MCF 10A (cell line): Measurements from ENCODE around the gene IL31. TPM values are rescaled to one million over a fixed set of nuclear protein-coding genes. Genes with fewer than 3 reads are reported as not detected.

Experiments used
- Bru-seq: library from RNA; stranded (reverse); fragments of 400-500 nt; gene quantifications from one replicate; lab custom pipeline; 2021; lab: Mats Ljungman, UMichigan
- BruChase-seq, 2 experiments: library from RNA; stranded (reverse); fragments of 400-500 nt; gene quantifications; one replicate each; lab custom pipeline; 2021; lab: Mats Ljungman, UMichigan
- BruUV-seq: library from RNA; stranded (reverse); fragments of 400-500 nt; replicated peaks from 2 replicates; lab custom pipeline; 2021; lab: Mats Ljungman, UMichigan
- CTCF ChIA-PET: fragments of 300-600 bp; sonication (Branson Sonifier 250); formaldehyde crosslinking; extraction: SDS; loops from one replicate; lab custom pipeline; 2021; ENCODE audit warnings: antibody characterized with exemption, inconsistent platforms; lab: Yijun Ruan, JAX
- POLR2A ChIA-PET: fragments of 300-600, 350-650 bp; sonication (Branson Sonifier 250); formaldehyde crosslinking; extraction: SDS; loops from one replicate; lab custom pipeline; 2020; ENCODE audit warnings: antibody characterized with exemption, inconsistent platforms; lab: Yijun Ruan, JAX
- DNase-seq: peaks from one replicate; pipeline ENCODE4 v3.0.0-alpha.2; 2018; ENCODE audit not compliant: unreplicated experiment
- H3K27ac Mint-ChIP-seq: one replicate; pipeline ENCODE4 v1.8.0; 2022; ENCODE audit warnings: mild to moderate bottlenecking, low read depth, mixed read lengths; ENCODE audit not compliant: unreplicated experiment
- H3K27me3 Mint-ChIP-seq: one replicate; pipeline ENCODE4 v1.8.0; 2022; ENCODE audit warnings: mixed read lengths; ENCODE audit not compliant: insufficient read depth, unreplicated experiment
- H3K36me3 Mint-ChIP-seq: one replicate; pipeline ENCODE4 v1.8.0; 2022; ENCODE audit warnings: mild to moderate bottlenecking, moderate library complexity, mixed read lengths; ENCODE audit not compliant: insufficient read depth, unreplicated experiment
- H3K4me1 Mint-ChIP-seq: one replicate; pipeline ENCODE4 v1.8.0; 2022; ENCODE audit warnings: mixed read lengths; ENCODE audit not compliant: insufficient read depth, unreplicated experiment
- H3K4me3 Mint-ChIP-seq: one replicate; pipeline ENCODE4 v1.8.0; 2022; ENCODE audit warnings: mild to moderate bottlenecking, moderate library complexity, mixed read lengths; ENCODE audit not compliant: unreplicated experiment
- H3K9me3 Mint-ChIP-seq: one replicate; pipeline ENCODE4 v1.8.0; 2022; ENCODE audit warnings: mixed read lengths; ENCODE audit not compliant: unreplicated experiment
- intact Hi-C: fragments of 100-400 bp; cut with micrococcal nuclease; formaldehyde crosslinking; loops from 2 replicates; pipeline ENCODE4 v1.14.1; 2022
- long read RNA-seq: library from polyadenylated mRNA; stranded (forward); transcript quantifications from one replicate; pipeline ENCODE4 v2.0.0, GENCODE V29; 2022
- total RNA-seq: library from RNA; stranded (reverse); gene quantifications from 2 replicates; pipeline ENCODE4 v1.2.3, GENCODE V29; 2022
- TF ChIP-seq, protein P1 (sequence below): fragments of 200-600 bp; IDR thresholded peaks from one replicate; pipeline ENCODE4 v1.8.0; 2022; ENCODE audit warnings: antibody characterized with exemption, mild to moderate bottlenecking; ENCODE audit not compliant: unreplicated experiment

The IL31 gene
- total RNA-seq (not detected in 2 replicates), Bru-seq, nascent RNA (not detected), BruChase-seq, experiment 1, labeled RNA remaining after a 6-hour chase (not detected), BruChase-seq, experiment 2, labeled RNA remaining after a 2-hour chase (not detected)
- long read RNA-seq: 0 reads

DNA sequence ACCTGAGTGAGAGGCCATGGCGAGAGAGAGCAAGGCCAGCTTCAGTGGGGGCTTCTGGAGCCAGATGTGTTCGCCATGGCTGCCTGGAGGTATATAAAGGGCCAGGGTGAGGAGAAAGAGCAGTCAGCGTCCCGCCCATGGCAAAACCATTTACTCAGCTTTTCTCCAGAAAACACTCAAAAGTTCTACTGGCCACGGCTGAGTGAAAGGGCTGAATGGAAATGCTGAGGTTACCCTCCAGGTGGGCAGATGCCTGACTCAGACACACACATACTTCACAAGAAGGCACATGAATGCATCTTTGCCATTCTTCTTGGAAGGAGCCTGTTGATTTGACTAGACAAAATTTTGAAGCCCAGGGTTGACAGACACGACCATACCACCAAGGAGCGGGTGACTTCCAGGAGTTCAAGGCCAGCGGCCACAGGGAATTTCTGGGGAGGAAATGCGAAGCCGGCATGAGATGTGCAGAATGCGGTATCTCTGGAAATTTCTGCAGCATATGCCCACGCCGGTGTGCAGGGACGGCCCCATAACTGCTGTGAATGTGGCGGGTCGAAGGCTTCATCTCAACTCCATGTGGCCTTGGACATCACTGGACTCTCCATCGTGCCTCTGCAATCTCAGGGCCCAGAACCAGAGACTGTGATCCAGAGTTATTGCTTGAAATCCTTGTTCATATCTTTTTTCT, at the start of gene IL31:
Gene IL31 (minus strand): TSS at position 67 of the 691 bp plus-strand sequence. CDS start 49 bp downstream, at position 18.
- intact Hi-C loops: no loop called here
- BruUV-seq: no TSS peak
- peaks cover 13% of the 10 kb centered on the region for H3K4me1 Mint-ChIP-seq
- no peak within 1 kb of the TSS for H3K27ac Mint-ChIP-seq
- no peak within 1 kb of the TSS for H3K4me3 Mint-ChIP-seq
- H3K36me3 Mint-ChIP-seq: no peaks in the 10 kb centered on the region
- TF ChIP-seq, protein P1, sequence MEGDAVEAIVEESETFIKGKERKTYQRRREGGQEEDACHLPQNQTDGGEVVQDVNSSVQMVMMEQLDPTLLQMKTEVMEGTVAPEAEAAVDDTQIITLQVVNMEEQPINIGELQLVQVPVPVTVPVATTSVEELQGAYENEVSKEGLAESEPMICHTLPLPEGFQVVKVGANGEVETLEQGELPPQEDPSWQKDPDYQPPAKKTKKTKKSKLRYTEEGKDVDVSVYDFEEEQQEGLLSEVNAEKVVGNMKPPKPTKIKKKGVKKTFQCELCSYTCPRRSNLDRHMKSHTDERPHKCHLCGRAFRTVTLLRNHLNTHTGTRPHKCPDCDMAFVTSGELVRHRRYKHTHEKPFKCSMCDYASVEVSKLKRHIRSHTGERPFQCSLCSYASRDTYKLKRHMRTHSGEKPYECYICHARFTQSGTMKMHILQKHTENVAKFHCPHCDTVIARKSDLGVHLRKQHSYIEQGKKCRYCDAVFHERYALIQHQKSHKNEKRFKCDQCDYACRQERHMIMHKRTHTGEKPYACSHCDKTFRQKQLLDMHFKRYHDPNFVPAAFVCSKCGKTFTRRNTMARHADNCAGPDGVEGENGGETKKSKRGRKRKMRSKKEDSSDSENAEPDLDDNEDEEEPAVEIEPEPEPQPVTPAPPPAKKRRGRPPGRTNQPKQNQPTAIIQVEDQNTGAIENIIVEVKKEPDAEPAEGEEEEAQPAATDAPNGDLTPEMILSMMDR: no peak
- ChIA-PET POLR2A (no interaction called here), CTCF (interaction anchor here (0.9 kb wide), 1 partner anchor 44 kb away, joined by 3 read pairs; no protein-coding TSS in a partner anchor)
- no peak for DNase-seq
- no peaks in the 10 kb centered on the region for H3K27me3 Mint-ChIP-seq
- H3K9me3 Mint-ChIP-seq: no peaks in the 10 kb centered on the region

DNA sequence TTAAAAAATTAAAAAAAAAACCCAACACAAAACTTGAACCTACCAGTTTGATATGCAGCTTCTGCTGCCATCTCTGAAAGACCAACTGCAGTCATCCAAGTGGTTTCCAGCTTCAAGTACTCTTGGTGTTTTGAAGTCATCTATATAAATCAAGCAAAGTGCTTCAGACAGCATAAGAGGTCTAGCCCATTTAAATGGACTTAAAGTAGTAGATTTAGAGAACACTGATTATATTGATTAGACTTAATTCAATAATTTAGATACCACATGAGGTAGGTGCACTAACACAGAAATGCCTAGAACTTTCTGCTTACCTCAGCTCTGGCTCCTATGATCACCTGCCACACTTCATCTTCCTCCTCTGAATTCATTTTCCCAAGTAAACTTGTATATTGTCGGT, 42.4 kb upstream of the IL31 start:
- no peaks in the 10 kb centered on the region for H3K9me3 Mint-ChIP-seq
- H3K27ac Mint-ChIP-seq: no peak overlapping the region
- no peak for DNase-seq
- no peaks in the 10 kb centered on the region for H3K27me3 Mint-ChIP-seq
- no peaks in the 10 kb centered on the region for H3K4me1 Mint-ChIP-seq
- POLR2A ChIA-PET: interaction anchor here (3.4 kb wide), 1 partner anchor 9 kb away, joined by 24 read pairs; the partner anchor contains the start of gene DIABLO
- CTCF ChIA-PET: no interaction called here
- intact Hi-C loops: no loop called here
- H3K4me3 Mint-ChIP-seq: no peak overlapping the region
- BruUV-seq: no TSS peak
- H3K36me3 Mint-ChIP-seq: peaks cover 96% of the 10 kb centered on the region
- TF ChIP-seq, protein P1: no peak

GRCh38 chr12:122215771-122216170, 41.8 kb upstream of the IL31 start:
- BruUV-seq: TSS peak; percentile 12
- DNase-seq: no peak
- H3K36me3 Mint-ChIP-seq: peaks cover 96% of the 10 kb centered on the region
- no peaks in the 10 kb centered on the region for H3K4me1 Mint-ChIP-seq
- CTCF ChIA-PET: no interaction called here
- no peak overlapping the region for H3K4me3 Mint-ChIP-seq
- H3K9me3 Mint-ChIP-seq: no peaks in the 10 kb centered on the region
- no peaks in the 10 kb centered on the region for H3K27me3 Mint-ChIP-seq
- TF ChIP-seq, protein P1: no peak
- intact Hi-C loops: no loop called here
- POLR2A ChIA-PET: interaction anchor here (0.6 to 3.4 kb wide), 5 partner anchors 8 to 302 kb away, joined by 3 to 24 read pairs (median 3); partner anchors contain the start of genes DIABLO and MLXIP
- no peak overlapping the region for H3K27ac Mint-ChIP-seq

DNA sequence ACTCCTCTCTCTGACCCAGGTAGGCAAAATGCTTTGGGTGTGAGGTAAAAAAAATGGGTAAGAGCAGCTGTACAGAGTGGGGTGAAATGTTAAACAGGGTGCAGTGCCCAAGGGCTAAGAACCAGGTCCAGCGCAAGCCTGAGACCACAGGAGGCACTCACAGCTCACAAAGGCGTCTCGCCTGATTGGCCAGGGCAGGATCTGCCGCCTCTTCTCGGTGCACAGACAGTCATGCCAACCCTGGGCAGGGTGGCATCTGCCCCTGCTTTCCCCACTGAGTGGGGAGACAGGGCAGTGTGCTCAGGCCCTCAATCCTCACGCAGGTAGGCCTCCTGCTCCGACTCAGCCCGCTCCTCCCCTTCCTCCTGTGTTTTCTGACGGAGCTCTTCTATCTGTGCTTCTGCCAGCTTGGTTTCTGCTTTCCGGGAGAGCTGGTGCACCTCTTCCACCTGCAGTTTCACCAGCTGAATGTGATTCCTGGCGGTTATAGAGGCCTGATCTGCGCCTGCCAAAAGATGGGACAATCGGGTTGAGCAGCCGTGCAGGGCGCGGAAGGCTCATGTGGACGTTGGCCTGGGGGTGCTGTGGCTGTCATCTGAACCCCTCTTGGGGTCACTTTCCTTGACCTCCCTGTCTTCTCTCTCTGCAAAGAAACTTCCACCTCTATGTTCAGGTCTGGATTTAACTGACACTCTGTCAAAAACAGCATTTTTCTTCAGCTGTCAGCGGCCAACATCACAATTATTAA, 34.2 kb upstream of the IL31 start:
- POLR2A ChIA-PET: interaction anchor here (5.1 kb wide), 1 partner anchor 16 kb away, joined by 23 read pairs; the partner anchor contains the start of gene DIABLO
- intact Hi-C loops: no loop called here
- TSS peak; percentile 69 for BruUV-seq
- no peaks in the 10 kb centered on the region for H3K9me3 Mint-ChIP-seq
- H3K36me3 Mint-ChIP-seq: peaks cover 78% of the 10 kb centered on the region
- TF ChIP-seq, protein P1: no peak
- no peaks in the 10 kb centered on the region for H3K27me3 Mint-ChIP-seq
- CTCF ChIA-PET: interaction anchor here (0.7 kb wide), 1 partner anchor 40 kb away, joined by 3 read pairs; no protein-coding TSS in a partner anchor
- H3K4me1 Mint-ChIP-seq: peaks cover 6% of the 10 kb centered on the region
- H3K4me3 Mint-ChIP-seq: no peak overlapping the region
- DNase-seq: no peak
- H3K27ac Mint-ChIP-seq: no peak overlapping the region
